Cardiac muscle cell (in vitro differentiated cells and primary cell): ENCODE results near the gene ADAP1. TPM values are rescaled to one million over a fixed set of nuclear protein-coding genes. Genes with fewer than 3 reads are reported as not detected.

Experiments used
- DNase-seq, 2 donors: peaks; one replicate each; pipeline versions ENCODE4 v3.0.0 to v3.0.0-alpha.2; 2010 to 2017; ENCODE audit warnings: low read depth in 1 of 2, low spot score in 1 of 2
- H3K27ac ChIP-seq: fragments of 200-600 bp; sonication (generic); 2 replicates; pipeline ENCODE4 v1.5.1; 2016
- H3K27me3 ChIP-seq: fragments of 200-600 bp; sonication (generic); 2 replicates; pipeline ENCODE4 v1.6.0; 2016; ENCODE audit warnings: control low read depth
- H3K36me3 ChIP-seq: fragments of 200-600 bp; sonication (generic); 2 replicates; pipeline ENCODE4 v1.5.1; 2016; ENCODE audit warnings: control low read depth
- H3K4me1 ChIP-seq: fragments of 200-600 bp; sonication (generic); 2 replicates; pipeline ENCODE4 v1.8.1; 2017; ENCODE audit warnings: low read depth, mild to moderate bottlenecking, mixed run types
- H3K4me3 ChIP-seq: fragments of 200-600 bp; sonication (generic); 2 replicates; pipeline ENCODE4 v1.5.1; 2016; ENCODE audit warnings: mild to moderate bottlenecking
- H3K9me3 ChIP-seq: fragments of 200-600 bp; sonication (generic); 2 replicates; pipeline ENCODE4 v1.5.1; 2017; ENCODE audit warnings: low read depth, mild to moderate bottlenecking, control low read depth
- CTCF ChIP-seq: IDR thresholded peaks from 2 replicates; pipeline ENCODE4 v1.5.1; 2012; ENCODE audit warnings: low read depth, mild to moderate bottlenecking, low read length
- polyA plus RNA-seq: library from polyadenylated mRNA; unstranded; fragments of >200 nt; fragmentation: Nextera tagmentation; extraction: Ambion mirVana; gene quantifications from 2 replicates; pipeline ENCODE4 v1.2.1, GENCODE V29; 2016
- total RNA-seq: library from RNA; depleted of rRNA; stranded (reverse); fragments of >200 nt; gene quantifications from 2 replicates; pipeline ENCODE4 v1.2.3, GENCODE V29; 2016

The ADAP1 gene
- total and polyA plus RNA-seq, 2 experiments from 2014 or later, result 12.0 to 14.4 TPM

- Histone ChIP-seq H3K27ac (no peak overlapping the region), H3K4me1 (no peaks in the 10 kb centered on the region), H3K4me3 (no peak overlapping the region), H3K36me3 (no peaks in the 10 kb centered on the region), H3K27me3 (no peaks in the 10 kb centered on the region), H3K9me3 (no peaks in the 10 kb centered on the region)
- TF ChIP-seq CTCF, result no peak
- DNase-seq, result no peak
Observed at GRCh38 chr7:930975-931758, 23.3 kb downstream of the ADAP1 start.

GRCh38 chr7:929311-929711, 25.2 kb downstream of the ADAP1 start:
- Histone ChIP-seq H3K27me3 (no peaks in the 10 kb centered on the region), H3K4me3 (no peak overlapping the region), H3K36me3 (no peaks in the 10 kb centered on the region), H3K27ac (no peak overlapping the region), H3K4me1 (no peaks in the 10 kb centered on the region), H3K9me3 (no peaks in the 10 kb centered on the region)
- no peak for DNase-seq
- no peak for TF ChIP-seq CTCF

GRCh38 chr7:927031-927671, 27.3 kb downstream of the ADAP1 start:
- Histone ChIP-seq H3K27ac (no peak overlapping the region), H3K27me3 (no peaks in the 10 kb centered on the region), H3K36me3 (no peaks in the 10 kb centered on the region), H3K4me1 (no peaks in the 10 kb centered on the region), H3K9me3 (no peaks in the 10 kb centered on the region), H3K4me3 (no peak overlapping the region)
- DNase-seq, result no peak
- TF ChIP-seq CTCF, result no peak

GRCh38 chr7:926061-927030, 28.1 kb downstream of the ADAP1 start:
- Histone ChIP-seq H3K9me3 (no peaks in the 10 kb centered on the region), H3K27me3 (no peaks in the 10 kb centered on the region)
- no peak for DNase-seq

More at GRCh38 chr7:926061-927030, 28.1 kb downstream of the ADAP1 start:
- H3K27ac ChIP-seq, result no peak overlapping the region
- no peak for TF ChIP-seq CTCF
- H3K36me3 ChIP-seq, result no peaks in the 10 kb centered on the region
- no peaks in the 10 kb centered on the region for H3K4me1 ChIP-seq
- H3K4me3 ChIP-seq, result no peak overlapping the region
